DND-41 (cell line): ENCODE measurements around the gene LIMS1.

Experiments used
- ATAC-seq: fragments of 200-7000 bp; cut with Tn5 transposase; 3 replicates; pipeline ENCODE4 v1.9.1; 2021; ENCODE audit warnings: low read depth; ENCODE audit not compliant: insufficient read depth
- DNase-seq: peaks from one replicate; pipeline ENCODE4 v3.0.0-alpha.2; 2020
- H2AFZ ChIP-seq: 2 replicates; pipeline ENCODE4 v1.6.0; 2012; ENCODE audit warnings: low read depth, low read length
- H3K27ac ChIP-seq: 2 replicates; pipeline ENCODE4 v1.5.1; 2012; ENCODE audit warnings: low read length, inconsistent platforms
- H3K27me3 ChIP-seq: fragments of 200-600 bp; sonication (generic); 2 replicates; pipeline ENCODE4 v1.6.0; 2012; ENCODE audit warnings: low read length, mild to moderate bottlenecking, inconsistent platforms; ENCODE audit not compliant: insufficient read depth, poor library complexity
- H3K36me3 ChIP-seq: 2 replicates; pipeline ENCODE4 v1.5.1; 2012; ENCODE audit warnings: low read length, inconsistent platforms; ENCODE audit not compliant: insufficient read depth
- H3K4me1 ChIP-seq: 2 replicates; pipeline ENCODE4 v1.5.1; 2012; ENCODE audit warnings: mild to moderate bottlenecking, low read length; ENCODE audit not compliant: insufficient read depth
- H3K4me2 ChIP-seq: 2 replicates; pipeline ENCODE4 v1.6.0; 2012; ENCODE audit warnings: mild to moderate bottlenecking, moderate library complexity, low read length, inconsistent platforms; ENCODE audit not compliant: insufficient read depth
- H3K4me3 ChIP-seq, 2 experiments: fragments of 200-600 bp in 1 of 2; shearing (Covaris generic) in 1 of 2; 2 replicates each; pipeline ENCODE4 v1.5.1; 2012 to 2016; ENCODE audit warnings: inconsistent platforms in 2 of 2, low read length in 2 of 2, mild to moderate bottlenecking in 2 of 2, low read depth in 1 of 2, moderate library complexity in 1 of 2
- H3K79me2 ChIP-seq: 2 replicates; pipeline ENCODE4 v1.6.0; 2012; ENCODE audit warnings: low read length, inconsistent platforms; ENCODE audit not compliant: insufficient read depth
- H3K9ac ChIP-seq: 2 replicates; pipeline ENCODE4 v1.6.0; 2012; ENCODE audit warnings: low read depth, mild to moderate bottlenecking, inconsistent platforms, low read length, moderate library complexity
- H3K9me3 ChIP-seq: 2 replicates; pipeline ENCODE4 v1.5.1; 2012; ENCODE audit warnings: low read length, moderate library complexity, mild to moderate bottlenecking, inconsistent platforms; ENCODE audit not compliant: insufficient read depth, severe bottlenecking
- H4K20me1 ChIP-seq: 2 replicates; pipeline ENCODE4 v1.6.0; 2012; ENCODE audit warnings: low read length; ENCODE audit not compliant: insufficient read depth
- CTCF ChIP-seq: IDR thresholded peaks from 2 replicates; pipeline ENCODE4 v1.5.1; 2012; ENCODE audit warnings: borderline replicate concordance, low read length, moderate library complexity, mild to moderate bottlenecking; ENCODE audit not compliant: poor library complexity, severe bottlenecking; ENCODE audit errors: extremely low read depth
- EZH2 ChIP-seq: IDR thresholded peaks from 3 replicates; pipeline ENCODE4 v1.6.1; 2012; ENCODE audit warnings: borderline replicate concordance, low read depth, mild to moderate bottlenecking, moderate library complexity, low read length, inconsistent platforms; ENCODE audit not compliant: severe bottlenecking

The LIMS1 gene

GRCh38 chr2:108626995-108627394 is 92.7 kb downstream of the LIMS1 start:
- Histone ChIP-seq H3K27me3 (no peaks in the 10 kb centered on the region), H3K9me3 (no peaks in the 10 kb centered on the region), H3K27ac (no peak overlapping the region), H3K4me3 (no peak overlapping the region), H2AFZ (no peak overlapping the region), H3K36me3 (no peaks in the 10 kb centered on the region), H4K20me1 (peaks cover 10% of the 10 kb centered on the region; the same call in 1 of the 2 replicates), H3K9ac (no peak overlapping the region), H3K79me2 (peaks cover 7% of the 10 kb centered on the region), H3K4me2 (no peak overlapping the region), H3K4me1 (0 out of 2 replicates have a peak, but pooled peaks cover under 1% of the 10 kb centered on the region)
- TF ChIP-seq CTCF (no peak), EZH2 (no peak)
- ATAC-seq (no peak), DNase-seq (no peak)

GRCh38 chr2:108627911-108628567 is 93.8 kb downstream of the LIMS1 start:
- Histone ChIP-seq H3K27ac (no peak overlapping the region), H3K4me3 (no peak overlapping the region), H2AFZ (no peak overlapping the region), H3K9ac (no peak overlapping the region), H3K4me2 (no peak overlapping the region), H4K20me1 (peaks cover 15% of the 10 kb centered on the region; the same call in 1 of the 2 replicates), H3K4me1 (no peaks in the 10 kb centered on the region), H3K9me3 (no peaks in the 10 kb centered on the region), H3K36me3 (no peaks in the 10 kb centered on the region), H3K79me2 (peaks cover 7% of the 10 kb centered on the region), H3K27me3 (no peaks in the 10 kb centered on the region)
- no peak for ATAC-seq
- no peak for DNase-seq
- no peak for TF ChIP-seq CTCF
- no peak for TF ChIP-seq EZH2

- Histone ChIP-seq H3K36me3 (no peaks in the 10 kb centered on the region), H3K4me3 (no peak overlapping the region), H3K4me1 (no peaks in the 10 kb centered on the region), H3K27me3 (no peaks in the 10 kb centered on the region), H3K9ac (no peak overlapping the region), H3K9me3 (no peaks in the 10 kb centered on the region), H4K20me1 (peaks cover 17% of the 10 kb centered on the region; the same call in 1 of the 2 replicates), H3K27ac (no peak overlapping the region), H3K79me2 (peaks cover 7% of the 10 kb centered on the region), H2AFZ (no peak overlapping the region), H3K4me2 (no peak overlapping the region)
- DNase-seq: no peak
- ATAC-seq: no peak
- TF ChIP-seq EZH2 (no peak), CTCF (no peak)
Measured at GRCh38 chr2:108628936-108629335, 94.7 kb downstream of the LIMS1 start.
